NCI-H345 treated with DMSO at 0.1 percent for 48 hours (cell line): ENCODE data around the gene ARHGAP24.

Experiments used
- DNase-seq: peaks from one replicate; lab custom pipeline; 2025; ENCODE audit not compliant: unreplicated experiment; lab: John Stamatoyannopoulos, UW

The ARHGAP24 gene

DNA sequence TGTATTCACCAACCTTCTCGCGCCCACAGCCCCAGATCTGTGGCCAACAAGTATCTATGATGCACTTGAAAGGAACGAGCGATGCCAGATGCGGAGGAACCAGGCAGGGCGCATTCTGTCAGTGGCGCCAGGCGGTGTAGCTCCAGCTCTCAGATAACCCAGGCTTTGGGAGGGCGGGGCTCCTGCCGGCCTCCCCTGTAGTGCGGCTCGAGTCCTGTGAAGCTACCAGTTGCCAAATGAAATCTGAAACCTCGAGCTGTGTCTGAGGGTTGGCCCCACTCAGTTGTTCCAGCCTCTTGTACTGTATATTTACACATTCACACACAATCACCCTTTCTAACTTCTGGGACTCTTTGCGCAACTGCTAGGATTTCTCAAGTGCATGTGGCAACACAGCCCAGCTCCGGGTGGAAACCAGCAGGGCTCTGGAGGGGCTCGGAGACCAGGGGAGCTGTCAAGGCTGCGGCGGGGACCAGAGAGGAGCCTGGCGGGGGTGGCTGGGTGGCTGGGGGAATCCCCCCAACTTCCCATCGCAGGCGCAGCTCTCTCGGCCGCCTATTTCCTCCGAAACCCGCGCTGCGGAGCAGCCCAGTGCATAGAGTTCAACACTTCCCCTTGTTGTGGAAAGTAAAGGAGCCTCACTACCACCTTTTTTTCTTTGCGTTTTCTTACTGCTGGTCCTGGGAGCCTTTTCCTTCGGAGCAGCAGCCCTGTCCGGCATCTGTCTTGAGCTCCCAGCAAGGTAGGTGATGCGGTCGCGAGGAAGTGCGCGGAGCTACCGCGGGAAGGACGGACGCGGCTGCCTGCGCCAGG, at the start of gene ARHGAP24:
TSS of gene ARHGAP24 (plus strand) at position 333 of the 813 bp plus-strand sequence.
- peak; percentile 72 for DNase-seq

- no peak for DNase-seq
Measured at GRCh38 chr4:85426366-85426765, 48.6 kb upstream of the ARHGAP24 start.

GRCh38 chr4:85427123-85427522, 47.8 kb upstream of the ARHGAP24 start:
- no peak for DNase-seq

- no peak for DNase-seq
Measured at GRCh38 chr4:85430226-85430625, 44.7 kb upstream of the ARHGAP24 start.

GRCh38 chr4:85430697-85431096, 44.3 kb upstream of the ARHGAP24 start:
- no peak for DNase-seq

DNA sequence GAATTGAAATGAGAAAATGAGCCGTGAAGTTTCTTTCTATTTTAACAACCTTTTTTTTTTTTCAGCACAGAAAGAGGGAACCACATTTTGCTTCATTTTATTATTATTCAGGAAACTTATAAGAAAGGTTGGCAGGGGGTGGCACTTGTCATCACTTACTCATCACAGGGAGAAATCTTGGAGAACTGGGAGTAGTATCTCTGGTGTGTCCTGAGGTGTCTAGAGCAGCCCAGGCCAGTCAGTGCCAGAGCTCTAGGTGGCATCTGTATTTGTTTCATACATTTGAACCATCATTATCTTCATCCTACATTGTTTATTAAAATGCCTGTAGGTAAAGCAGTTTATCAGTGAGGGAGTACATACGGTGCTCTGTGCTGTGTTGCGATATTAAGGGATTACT, 43.8 kb upstream of the ARHGAP24 start:
- DNase-seq: no peak

DNA sequence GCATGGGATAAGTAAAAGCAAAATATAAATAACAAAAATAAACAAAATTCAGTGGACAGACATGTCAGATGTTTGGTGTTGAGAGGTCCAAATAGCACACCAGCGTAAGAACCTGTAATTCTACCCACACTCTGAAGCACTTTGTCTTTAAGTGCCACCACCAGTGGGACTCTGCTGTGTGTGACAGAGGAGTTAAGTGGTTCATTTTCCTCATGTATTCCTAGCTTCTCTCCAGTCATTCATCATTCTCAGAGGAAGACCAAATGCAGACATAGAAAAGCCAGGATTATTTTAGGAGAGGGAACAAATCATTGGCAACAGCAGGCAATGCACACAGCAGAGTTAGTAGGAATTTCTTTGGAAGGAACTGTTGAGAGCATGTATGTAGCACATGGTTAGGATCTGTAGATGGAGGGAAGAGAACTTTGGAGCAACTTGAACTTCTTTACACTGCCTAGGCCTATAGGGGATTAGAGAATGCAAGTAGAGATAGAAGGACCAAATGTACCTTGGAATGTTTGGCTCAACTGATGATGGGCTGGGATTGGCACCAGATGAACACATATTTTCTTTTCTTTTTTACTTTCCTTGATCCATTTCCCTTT, 43.0 kb upstream of the ARHGAP24 start:
- no peak for DNase-seq

DNA sequence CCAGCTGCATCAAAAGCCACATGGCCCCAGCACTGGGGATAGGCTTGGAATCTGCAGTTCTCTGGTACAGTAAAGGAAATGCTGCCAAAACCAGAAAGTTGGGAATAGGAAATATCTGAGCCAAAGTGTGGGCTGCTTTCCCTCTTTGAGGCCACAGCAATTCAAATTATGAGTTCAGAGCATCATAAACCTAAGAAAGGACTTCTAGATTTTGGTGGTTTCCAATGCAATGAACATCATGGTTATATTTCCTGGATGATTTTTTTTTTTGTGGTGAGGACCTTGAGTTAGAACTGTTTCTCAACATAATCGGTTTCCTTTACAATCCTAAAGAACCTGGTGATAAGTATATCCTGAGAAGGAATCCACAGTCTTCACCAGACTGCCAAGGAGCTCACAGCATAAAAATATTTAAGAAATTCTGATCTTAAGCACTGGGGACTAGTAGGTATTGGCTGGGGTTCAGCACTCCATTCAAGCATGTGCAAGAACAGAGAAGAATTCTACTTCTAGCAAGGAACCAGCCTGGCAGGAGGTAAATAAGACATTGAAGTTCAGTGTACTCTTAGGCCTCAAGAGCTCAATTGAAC, 29.8 kb upstream of the ARHGAP24 start:
- DNase-seq: no peak

DNA sequence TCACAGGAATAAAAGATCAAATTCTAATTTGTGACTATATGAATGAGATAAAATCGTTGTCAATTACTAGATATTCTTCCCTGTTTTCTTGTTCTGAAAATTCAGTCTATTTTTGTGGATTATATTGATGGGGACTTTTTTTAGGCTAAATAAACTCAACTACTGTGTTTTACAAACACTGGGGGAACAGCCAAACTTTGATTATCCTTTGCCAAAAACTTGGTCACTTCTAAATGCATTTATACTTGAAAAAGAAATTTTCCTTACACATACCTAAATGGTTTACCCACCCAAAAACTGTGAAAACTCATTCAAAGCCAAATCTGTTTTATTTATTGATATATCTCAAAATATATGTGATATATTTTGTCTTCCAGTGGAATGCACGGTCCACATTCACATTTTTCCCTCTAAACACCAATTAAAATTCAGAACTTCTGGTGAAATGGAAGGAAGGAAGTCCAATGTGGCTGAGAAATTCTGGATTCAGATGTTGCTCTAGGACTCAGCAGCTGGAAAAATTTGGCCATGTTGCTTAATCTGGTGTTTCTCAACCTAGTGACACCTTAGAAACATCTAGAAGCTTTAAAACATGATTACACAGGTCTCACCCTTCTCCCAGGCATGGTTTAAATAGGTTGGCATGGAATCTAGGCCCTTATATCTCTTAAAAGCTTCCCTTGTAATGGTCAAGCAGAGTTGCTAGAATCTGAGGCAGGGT, 28.6 kb upstream of the ARHGAP24 start:
- DNase-seq: no peak

- DNase-seq: no peak
Measured at GRCh38 chr4:85448906-85449890, 25.8 kb upstream of the ARHGAP24 start.

GRCh38 chr4:85452058-85452731, 22.8 kb upstream of the ARHGAP24 start:
- DNase-seq: no peak

DNA sequence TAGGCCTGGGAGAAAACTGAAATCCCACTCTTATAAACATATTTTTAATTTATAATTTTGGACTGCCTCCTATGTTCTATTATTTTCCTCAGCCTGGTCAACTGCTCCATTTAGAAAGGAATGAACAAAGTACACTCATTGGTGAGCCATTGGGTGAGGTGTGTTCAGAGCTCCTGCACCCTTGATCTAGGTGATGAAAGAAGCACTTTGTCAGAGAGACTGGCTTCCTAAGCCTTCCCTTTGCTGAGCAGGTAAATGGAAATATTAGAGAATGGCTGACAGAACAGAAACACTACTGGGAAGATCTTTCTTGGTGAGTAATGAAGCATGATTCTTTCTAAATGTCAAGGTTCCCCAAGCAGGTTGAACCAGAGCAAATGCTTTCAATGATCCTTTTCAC, 19.0 kb upstream of the ARHGAP24 start:
- no peak for DNase-seq

DNA sequence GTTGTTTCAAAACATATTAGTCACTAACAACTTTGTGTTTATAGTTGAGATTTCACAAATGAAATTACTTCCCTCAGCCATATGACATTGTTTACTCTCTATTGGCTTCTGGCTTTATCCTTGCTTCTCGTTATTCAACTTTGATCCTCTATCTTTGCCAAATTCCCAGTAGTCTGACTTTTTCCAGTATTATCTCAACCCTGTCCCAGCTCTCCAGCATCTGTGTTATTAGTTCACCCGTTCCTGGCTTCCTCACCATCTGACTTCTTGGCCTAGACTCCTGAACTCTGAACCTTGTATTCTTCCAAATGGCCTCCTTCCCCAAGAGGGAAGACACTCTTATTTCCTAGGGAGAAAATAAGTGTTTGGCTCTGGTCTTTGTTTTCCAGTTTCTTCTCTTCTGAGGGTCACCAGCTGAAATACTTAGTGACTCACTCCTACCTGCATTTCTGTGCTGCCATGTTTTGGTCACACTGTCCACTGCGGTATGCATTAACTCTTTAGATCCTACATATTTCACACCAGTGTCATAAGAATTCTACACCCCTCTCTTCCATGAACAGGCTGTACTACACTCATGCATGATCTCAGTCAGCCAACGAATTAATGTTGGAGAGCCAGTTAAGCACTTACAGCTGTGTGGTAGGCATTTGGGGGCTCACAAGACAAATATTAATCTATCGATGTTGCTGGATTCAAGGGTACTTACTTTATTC, 17.0 kb upstream of the ARHGAP24 start:
- DNase-seq: no peak

GRCh38 chr4:85459736-85460135, 15.2 kb upstream of the ARHGAP24 start:
- no peak for DNase-seq

DNA sequence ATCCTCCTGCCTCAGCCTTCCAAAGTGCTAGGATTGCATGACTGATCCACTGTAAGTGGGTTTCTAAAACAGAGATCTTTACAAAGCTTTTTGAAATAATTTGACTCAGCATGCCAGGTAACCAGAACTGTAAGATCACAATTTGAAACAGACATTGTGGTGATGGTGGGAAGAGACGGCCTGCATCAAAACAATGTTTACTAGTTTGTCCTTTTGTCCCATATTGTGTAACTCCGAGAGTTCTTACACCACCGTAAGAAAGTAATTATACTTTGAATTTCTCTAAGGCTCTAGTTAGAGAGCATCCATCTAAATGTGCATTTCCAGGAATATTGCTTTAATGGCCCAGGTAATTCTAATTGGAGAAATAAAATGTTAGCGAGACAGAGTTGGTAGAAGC, 594 bp upstream of the ARHGAP24 start:
- DNase-seq: no peak

DNA sequence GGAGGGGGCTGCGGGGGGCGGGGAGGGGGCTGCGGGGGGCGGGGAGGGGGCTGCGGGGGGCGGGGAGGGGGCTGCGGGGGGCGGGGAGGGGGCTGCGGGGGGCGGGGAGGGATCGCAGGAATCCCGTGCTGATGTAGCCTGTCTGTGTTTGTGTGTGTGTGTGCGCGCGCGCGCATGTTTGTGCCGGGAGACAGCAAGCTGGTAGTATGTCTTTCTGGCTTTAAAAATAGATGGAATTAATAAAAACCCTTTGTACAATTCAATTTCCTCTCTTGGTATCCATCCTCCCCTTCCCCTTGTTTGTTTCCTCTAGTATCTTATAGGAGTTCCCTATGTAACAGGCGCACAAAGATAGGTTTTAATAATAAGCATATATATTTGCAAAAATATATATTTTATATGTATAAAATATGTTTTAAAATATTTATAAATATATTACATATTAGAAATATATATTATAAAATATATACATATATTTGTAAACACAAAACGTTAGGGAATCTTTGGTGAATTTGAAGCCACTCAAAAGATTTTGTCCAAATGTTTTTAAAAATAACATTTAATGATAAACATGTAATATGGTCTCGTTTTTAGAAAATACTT, 782 bp downstream of the ARHGAP24 start:
- DNase-seq: no peak

DNA sequence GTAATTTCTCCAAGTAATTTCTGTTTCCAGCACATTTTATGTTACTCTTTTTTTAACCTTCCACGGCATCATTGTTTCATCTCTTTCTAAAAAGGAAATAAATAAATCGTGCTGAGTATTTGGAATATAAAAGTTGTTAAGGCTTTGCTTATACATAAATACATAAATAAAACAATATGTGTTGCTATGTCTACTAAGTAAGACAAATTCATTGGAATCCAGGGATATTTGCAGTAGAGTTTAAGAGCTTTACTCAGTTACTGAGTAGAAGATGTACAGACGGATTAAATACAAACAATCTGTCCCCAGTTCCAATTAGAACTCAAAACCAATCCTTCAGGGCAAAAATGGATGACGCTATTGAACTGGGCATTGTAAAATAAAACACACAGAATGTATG, 1.4 kb downstream of the ARHGAP24 start:
- DNase-seq: no peak

- DNase-seq: no peak
Measured at GRCh38 chr4:85477534-85477933, 2.6 kb downstream of the ARHGAP24 start.

DNA sequence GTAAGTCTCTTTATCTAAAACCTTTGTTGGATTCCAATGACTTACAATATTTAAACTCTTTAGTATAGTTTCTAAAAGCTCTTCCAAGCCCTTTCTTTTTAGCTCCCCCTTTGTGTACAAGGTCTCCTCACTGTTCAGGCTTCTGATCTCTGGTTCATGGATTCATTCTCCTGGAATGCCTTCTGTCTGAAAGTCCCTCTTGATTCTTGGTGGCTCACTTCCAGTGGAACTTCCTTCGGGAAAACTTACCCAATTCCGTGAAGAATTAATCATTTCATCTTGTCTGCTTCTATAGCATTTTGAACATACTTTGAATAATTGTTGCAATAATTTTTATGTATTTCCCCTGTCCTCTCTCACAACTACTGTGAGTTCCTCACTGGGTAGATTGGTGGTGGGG, 3.6 kb downstream of the ARHGAP24 start:
- DNase-seq: no peak
